Smooth muscle cell of the brain vasculature (primary cell): Measurements from ENCODE around the gene HOXD9.

Experiments used
- DNase-seq: peaks from one replicate; pipeline ENCODE4 v3.0.0-alpha.2; 2012; ENCODE audit warnings: low read depth, low spot score

HOXD9 gene

DNA sequence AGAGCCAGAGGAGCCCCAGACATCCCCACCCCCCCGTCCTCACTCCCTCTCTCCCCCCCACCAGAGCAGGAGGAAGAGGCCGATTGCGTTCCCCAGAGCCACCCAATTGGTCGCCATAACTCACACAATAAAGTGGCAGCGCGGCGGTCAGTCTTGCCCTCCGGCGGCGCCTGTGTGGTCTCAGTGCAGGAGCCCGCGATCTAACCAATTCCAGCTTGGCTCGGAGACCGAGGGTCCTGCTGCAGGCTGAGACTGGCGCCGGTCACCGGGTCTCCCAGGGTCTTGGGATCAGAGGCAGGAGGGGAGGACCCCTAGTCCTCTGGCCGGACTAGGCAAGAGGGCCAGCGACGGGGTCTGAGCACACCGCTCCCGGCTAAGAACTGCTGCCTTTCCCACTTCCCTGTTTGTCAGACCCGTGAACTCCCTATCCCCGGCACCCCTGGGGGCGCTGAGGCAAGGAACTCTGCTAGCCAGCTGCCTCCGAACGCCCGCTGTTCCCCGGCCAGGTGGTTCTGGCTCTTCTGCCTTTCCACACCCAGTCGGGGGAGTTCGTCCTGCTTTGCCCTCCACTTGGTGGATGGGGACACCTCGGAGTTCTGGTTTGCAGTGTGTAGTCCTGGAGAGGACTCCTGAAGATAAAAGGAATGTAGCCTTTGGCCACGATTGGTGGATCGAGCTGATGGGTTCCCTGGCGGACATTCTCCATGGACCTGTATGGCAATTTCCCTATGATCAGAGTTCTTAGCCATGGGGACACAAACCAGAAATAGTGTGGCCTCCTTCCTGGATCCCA lies 24.0 kb upstream of the HOXD9 start:
- no peak for DNase-seq

DNA sequence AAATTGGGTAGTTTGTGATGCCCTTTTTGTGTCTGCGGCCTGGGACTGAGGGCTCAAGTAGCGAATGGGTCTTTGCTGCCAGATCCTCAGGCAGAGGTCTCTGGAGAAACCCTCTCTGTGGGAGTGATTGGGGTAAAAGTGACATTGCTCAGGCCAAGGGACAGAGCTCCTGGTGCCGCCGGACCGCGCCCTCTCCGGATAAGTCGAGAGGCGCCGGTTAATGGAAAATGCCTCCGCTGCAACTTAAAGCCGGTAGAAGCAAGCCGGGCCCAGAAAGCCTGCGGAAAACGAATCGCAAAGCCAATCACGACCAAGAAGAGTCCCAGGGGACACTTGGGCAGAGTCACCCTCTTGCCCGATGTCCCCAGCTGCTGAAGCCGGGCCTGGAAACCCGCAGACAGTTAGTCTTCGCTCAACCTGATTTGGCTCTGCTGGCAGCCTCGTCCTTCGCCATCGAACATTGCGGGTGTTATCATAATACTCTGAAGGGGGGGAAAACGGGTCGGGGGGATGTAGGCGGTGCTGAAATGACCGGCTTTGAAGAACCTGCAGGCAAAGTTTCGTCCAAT lies 23.3 kb upstream of the HOXD9 start:
- DNase-seq: no peak

DNA sequence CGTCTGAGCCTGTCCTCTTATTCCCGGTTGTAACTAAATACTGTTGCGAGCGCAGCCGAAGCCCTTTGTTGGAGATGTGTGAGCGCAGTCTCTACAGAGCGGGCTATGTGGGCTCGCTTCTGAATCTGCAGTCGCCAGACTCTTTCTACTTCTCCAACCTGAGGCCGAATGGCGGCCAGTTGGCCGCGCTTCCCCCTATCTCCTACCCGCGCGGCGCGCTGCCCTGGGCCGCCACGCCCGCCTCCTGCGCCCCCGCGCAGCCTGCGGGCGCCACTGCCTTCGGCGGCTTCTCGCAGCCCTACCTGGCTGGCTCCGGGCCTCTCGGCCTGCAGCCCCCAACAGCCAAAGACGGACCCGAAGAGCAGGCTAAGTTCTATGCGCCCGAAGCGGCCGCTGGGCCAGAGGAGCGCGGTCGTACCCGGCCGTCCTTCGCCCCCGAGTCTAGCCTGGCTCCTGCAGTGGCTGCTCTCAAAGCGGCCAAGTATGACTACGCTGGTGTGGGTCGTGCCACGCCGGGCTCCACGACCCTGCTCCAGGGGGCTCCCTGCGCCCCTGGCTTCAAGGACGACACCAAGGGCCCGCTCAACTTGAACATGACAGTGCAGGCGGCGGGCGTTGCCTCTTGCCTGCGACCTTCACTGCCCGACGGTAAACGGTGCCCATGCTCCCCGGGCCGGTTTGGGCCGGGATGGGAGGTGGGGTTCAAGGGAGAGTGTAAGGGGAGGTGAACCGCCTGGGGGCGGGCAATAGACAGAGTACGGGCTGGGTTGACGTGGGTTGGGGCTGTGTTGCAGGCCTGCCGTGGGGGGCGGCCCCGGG lies 22.6 kb upstream of the HOXD9 start, which contains the start of gene HOXD12:
TSS of gene HOXD12 (plus strand) at position 68 of the 819 bp plus-strand sequence. CDS start at position 75, 7 bp downstream.
- no peak for DNase-seq

DNA sequence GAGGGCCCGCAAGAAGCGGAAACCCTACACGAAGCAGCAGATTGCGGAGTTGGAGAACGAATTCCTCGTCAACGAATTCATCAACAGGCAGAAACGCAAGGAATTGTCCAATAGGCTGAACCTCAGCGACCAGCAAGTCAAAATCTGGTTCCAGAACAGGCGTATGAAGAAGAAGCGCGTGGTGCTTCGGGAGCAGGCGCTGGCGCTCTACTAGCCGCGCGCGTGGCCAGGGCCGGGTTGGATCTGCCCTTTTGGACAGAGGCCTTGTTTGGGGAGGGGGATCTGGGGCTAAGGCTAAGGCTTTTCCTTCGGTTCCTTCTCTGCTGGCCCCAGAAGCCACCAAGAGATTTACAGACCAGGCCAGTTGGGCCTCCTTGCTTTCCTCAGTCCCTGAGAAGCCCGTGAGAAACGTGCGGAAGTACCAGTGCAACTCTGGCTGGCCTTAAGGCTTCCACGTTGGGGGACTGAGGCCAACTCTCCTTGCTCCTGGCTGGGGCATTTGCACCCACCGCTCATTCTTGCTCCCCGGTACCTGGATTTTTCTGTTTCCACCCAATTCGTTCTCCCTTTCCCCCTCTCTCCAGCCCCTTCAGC lies 21.9 kb upstream of the HOXD9 start:
- DNase-seq: no peak

DNA sequence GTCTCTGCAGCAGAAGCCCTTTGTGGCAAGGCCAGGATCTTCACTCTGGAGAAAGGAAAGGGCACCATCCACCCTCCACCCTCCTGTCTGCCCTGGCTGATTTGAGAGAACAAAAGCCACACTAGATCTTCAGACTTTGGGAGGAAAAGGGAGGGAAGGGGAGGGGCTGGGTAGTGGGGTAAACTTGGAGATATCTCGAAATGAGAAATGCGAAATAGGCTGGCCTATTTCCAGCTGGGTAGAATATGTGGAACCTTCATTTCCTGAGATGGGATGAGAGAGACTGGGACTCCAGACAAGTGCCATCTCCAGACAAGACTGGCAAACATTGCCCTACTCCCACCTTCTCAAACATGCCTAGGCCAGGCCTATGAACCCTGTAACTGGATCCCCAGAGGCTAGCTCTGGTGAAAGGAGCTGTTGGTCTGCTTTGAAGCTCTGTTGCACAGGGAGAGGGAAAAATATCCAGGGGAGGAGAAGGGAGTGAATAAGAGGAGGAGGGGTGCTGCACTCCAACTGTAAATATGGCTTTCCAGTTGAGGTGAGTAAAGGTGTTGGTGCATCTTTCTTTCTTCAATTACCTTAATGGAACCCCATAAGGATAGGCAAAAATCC lies 21.2 kb upstream of the HOXD9 start:
- no peak for DNase-seq

DNA sequence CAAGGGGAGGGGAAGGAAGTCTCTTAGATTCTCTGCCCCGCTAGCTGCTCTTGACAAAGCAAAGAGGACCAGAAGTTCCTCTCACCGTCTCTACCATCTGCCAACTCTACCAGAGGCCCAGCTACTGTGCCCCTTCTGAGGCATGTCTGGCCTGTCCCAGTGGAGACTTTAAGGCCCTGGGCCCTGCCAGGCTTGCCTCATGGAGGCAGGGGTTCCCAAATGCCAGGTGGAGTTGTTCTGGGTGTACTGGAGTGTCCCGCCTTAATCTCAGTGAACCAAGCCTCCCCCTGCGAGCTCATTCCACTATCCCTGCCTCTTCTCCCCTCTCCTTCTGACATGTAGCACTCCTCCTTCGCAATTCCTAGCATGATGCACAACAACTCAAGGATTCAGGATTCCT lies 20.7 kb upstream of the HOXD9 start:
- DNase-seq: no peak

DNA sequence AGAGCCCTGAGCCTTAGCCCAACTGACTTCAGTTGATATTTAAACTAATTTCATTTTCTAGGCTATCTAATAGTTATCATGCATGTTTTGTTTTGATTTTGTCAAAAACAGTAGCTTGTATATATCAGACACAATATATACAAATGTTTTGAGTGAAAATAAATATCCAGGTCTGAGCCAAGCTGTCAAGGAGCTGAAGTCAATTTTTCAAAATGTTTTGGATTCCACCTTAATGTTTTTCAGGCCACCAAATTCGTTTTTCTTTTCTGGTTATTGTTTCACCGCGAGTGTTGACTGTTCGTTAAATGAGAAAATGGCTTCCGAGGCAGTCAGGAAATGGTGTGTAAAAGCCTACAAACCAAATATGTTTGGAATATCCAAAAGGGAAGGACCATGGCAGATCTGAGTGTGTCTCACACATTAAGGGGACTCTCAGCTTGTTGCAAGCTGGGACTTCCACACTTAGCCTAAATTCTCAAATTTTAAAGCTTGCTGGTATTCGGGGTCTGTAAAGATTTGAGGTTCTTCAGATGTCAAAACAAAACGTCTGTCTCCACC lies 20.1 kb upstream of the HOXD9 start:
- DNase-seq: no peak

DNA sequence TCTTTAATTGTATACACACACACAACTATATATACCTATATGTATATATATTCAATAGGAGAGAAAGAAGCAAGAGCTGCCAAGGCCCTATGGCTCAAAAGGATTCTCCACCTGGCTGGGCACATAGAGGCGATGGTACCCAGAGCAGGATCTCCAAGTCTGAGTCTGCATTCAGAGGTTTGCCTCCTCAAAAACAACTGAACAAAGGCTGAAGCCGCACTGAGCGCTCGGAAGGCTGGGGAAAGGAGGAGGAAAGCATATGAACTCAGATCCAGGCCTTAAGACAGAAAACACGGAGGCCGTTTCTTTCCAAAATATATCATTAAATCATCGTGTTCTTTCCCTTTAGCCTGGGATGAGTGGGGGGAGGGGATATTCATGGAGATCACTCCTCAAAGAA lies 19.3 kb upstream of the HOXD9 start:
- DNase-seq: no peak

DNA sequence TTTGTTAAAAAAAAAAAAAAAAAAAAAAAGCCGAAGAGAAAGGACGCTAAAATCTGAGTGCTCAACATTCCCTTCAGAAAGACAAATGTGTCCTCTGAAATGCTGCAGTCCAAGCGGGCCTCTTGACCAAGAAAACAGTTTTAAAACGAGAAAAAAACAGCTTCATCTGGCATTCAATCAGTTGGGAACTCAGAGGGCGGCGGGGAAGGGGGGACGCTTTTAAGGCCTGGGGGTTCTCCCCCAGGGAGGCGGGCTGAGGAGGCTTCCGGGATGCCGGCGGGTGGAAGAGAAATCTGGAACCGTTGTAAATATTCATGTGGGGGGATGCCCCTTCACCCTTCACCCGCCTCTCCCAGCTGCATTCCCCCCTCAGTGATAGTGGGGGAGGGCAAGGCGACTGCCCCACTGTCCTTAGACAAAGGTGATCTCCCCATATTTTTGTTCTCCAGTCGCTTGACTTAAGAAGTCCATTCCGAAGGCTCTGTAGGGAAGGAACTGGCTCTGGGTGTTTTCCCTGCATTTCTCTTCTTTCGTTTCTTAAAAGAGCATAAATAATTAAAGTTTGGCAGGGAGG lies 18.7 kb upstream of the HOXD9 start:
- DNase-seq: no peak

DNA sequence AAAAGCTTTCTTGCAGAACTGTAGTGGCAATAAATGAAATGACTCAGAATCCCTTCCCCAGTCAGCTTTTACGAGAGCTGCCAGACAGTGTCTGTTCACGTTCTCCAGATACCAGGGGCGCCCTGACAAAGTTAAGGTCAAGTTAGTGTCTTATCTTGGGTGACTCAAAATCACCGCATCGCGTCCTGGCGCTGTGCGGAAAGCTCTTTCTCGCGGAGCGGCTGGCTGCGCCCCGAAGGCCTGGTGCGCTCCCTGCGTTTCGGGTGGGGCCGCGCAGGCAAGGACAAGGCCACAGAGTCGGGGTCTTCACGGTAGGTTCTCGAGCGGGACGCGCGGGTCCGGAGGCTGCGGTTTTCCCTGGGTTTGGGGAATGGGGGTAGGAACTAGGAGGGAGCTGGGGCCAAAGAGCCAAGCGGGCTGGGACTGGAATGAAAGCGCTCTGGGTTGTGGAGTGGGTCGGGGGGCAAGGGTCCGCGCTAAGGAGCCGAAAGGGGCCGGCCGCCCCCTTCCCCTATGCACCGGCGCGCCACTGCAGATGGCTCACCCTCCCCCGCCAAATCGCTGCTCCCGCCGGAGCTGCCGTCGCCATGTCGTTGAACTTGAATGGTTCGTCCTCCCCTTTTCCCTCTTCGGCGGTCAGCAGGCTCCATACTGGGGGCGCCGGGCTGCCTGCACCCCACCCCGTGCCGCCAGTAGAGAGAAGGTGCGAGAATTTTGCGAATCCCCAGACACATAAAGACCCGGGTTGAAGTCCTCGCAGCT lies 18.0 kb upstream of the HOXD9 start:
- no peak for DNase-seq

DNA sequence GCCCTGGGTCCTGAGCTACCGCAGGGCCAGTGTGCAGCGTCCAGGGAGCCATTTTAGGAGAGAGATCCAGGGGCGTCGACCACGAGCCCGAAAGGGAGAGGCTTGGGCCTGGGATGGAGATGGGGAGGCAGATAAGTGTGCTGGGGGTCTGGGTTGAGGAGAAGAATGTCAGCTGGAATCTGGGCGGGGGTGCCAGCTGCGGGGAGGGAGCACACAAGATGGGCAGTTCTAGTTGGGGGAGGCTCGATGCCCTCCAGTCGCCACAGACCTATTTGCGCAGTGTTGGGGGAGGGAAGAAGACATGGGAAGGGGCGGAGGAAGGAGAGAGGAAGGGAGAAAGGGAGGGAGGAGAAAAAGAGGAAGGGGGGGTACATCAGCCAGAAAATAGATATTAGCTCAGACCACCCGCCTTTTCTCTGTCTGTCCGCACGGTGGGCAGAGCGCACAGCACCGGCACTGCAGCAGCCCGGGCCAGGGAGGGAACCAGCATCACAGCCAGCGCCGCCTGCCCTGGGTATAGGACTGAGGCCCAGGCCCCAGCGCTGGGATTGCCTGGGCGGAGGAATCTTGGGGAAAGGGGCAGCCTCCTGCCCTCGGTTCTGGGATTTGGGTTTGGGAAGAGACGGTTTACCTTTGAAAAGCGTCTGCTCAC lies 17.3 kb upstream of the HOXD9 start:
- no peak for DNase-seq

DNA sequence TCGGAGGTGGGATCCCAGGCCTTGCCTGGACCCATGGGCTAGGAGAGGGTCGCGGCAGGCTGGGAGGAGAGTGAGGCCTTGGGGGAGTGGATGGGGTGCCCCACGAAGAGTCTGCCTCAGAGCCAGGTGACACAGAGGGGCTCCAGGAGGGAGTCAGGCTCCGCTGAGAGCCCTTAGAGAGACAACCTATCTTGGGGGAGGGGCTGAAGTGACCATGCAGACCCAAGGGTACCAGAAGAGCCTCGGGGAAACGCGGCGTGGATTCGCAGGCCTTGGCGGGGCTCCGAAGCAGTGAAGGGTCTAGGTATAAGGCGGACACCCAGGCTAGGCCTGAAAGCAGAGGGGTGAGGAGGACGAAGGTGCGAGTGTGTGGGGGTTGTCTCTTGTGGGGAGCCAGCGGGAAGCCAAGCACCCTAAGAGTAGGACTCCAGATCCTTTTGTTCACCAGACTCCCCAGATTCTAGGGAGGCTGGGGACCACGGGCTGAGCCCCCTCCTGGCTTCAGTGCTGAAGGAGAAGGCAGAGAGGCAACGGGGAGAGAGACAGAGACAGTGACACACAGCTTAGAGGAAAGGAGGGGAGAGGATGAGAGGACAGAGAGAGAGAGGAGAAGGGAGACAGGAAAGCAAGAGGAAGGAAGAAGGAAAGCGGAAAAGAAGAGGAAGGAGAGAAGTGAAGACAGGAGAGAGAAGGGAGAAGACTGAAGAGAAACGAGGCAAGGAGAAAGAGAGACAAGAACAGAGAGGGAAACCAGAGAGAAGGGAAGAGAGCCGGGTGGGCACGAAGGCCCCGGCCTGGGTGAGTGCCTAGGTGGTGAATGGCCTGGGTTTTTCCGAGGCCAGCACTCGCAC lies 16.6 kb upstream of the HOXD9 start:
- no peak for DNase-seq

DNA sequence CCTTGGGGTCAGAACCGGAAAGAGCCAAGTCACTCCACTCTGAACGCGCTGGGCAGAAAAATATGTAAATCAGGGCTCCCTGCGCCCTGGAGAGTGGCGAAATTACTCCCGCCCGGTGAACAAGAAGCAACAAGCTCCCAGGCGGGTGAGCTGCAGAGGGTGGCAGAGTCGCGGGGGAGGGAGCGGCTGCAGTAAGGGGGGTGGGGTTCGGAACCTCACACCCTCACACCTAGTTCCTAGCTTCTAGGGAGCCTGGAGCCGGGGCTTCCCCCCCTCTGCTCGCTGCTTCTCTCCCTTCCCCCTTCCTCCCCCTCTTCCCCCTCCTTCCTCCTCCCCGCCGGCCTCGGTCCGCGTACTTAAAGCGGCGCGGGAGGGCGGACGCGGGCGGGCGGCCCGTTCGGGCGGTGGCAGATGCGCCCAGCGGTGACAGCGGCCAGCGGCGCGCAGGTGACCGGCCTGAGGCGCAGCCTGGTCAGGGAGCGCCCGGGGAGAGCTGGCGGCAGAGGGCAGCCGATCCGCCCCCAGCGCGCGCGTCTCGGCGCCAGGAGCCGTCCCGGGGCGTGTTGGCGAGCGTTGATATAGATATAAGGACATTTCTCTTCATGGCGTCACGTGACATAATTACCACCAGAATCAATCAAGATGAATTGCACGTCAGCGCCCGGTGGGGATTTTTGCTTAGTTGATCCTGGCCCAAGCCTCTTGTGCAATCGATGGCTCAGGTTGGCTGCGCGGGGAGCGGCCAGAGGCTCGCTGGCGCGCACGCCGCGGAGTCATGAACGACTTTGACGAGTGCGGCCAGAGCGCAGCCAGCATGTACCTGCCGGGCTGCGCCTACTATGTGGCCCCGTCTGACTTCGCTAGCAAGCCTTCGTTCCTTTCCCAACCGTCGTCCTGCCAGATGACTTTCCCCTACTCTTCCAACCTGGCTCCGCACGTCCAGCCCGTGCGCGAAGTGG lies 15.7 kb upstream of the HOXD9 start, which contains the start of gene HOXD11:
TSS of gene HOXD11 (plus strand) at position 700 of the 959 bp plus-strand sequence. CDS start at position 776, 76 bp downstream.
- DNase-seq: no peak

DNA sequence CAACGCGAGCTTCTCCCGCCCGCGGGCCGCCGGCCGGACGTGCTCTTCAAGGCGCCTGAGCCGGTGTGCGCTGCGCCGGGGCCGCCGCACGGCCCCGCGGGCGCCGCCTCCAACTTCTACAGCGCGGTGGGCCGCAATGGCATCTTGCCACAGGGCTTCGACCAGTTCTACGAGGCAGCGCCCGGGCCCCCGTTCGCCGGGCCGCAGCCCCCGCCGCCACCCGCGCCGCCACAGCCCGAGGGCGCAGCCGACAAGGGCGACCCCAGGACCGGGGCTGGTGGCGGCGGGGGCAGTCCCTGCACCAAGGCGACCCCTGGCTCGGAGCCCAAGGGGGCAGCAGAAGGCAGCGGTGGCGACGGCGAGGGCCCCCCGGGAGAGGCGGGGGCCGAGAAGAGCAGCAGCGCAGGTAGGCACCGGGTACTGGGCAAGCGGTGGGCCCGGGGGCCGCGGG lies 14.8 kb upstream of the HOXD9 start:
- no peak for DNase-seq

DNA sequence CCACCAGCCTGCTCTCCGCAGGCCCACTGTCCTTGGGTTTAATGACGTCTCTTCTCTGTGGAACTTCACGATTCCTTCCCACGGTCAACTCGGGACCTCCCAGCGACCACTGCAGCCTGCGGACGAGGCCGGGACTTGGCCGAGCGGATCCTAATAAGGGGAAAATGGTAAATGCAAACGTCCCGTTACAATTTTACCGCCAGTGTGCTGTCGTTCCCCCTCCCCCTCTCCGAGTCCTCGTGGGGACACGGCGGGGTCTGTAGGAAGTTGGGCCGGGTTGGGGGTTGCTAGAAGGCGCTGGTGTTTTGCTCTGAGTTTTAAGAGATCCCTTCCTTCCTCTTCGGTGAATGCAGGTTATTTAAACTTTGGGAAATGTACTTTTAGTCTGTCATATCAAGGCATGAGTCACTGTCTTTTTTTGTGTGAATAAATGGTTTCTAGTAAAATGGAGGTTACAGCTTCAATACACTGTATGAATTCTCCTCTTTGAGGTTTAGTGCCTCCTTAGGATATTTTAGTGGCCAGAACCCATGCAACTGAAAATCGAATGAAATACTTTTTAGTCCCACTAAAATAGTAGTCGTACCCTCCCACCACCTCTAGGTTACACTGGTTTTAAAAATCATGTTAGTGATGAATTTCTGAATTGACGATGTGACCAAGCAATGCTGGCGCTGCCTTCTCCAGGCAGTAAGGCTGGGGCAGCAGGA lies 13.2 kb upstream of the HOXD9 start:
- no peak for DNase-seq

DNA sequence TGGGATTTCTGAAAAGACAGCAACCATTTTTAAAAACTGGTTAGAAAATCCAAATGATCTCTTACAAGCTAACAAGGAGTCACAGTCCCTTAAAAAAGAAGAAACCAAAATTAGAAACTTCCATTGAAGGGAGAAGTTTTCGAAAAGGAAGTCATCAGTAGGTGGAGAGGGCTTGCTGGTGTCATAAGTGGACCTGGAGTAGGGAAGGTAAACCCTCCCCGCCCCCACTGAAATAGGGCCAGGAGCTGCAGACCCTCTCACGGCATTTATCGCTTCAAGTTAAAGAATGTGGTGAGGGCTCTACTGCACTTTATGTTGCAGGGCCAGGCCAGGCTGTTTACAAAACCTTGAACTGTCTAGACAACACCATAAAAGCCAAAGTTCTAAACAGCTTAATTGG lies 12.6 kb upstream of the HOXD9 start:
- DNase-seq: no peak
